GM21737 (cell line): ENCODE results near the gene CCDC126.
"Not testable (repeated sequence)": the region's sequence is repeated elsewhere in the genome, so short reads cannot be mapped to it uniquely, and the experiment has no call there.

Experiments
- ATAC-seq: cut with Tn5 transposase; IDR thresholded peaks from one replicate; pipeline ENCODE4 v1.9.1; 2021; ENCODE audit warnings: mild to moderate bottlenecking, moderate library complexity; ENCODE audit not compliant: unreplicated experiment

The CCDC126 gene

DNA sequence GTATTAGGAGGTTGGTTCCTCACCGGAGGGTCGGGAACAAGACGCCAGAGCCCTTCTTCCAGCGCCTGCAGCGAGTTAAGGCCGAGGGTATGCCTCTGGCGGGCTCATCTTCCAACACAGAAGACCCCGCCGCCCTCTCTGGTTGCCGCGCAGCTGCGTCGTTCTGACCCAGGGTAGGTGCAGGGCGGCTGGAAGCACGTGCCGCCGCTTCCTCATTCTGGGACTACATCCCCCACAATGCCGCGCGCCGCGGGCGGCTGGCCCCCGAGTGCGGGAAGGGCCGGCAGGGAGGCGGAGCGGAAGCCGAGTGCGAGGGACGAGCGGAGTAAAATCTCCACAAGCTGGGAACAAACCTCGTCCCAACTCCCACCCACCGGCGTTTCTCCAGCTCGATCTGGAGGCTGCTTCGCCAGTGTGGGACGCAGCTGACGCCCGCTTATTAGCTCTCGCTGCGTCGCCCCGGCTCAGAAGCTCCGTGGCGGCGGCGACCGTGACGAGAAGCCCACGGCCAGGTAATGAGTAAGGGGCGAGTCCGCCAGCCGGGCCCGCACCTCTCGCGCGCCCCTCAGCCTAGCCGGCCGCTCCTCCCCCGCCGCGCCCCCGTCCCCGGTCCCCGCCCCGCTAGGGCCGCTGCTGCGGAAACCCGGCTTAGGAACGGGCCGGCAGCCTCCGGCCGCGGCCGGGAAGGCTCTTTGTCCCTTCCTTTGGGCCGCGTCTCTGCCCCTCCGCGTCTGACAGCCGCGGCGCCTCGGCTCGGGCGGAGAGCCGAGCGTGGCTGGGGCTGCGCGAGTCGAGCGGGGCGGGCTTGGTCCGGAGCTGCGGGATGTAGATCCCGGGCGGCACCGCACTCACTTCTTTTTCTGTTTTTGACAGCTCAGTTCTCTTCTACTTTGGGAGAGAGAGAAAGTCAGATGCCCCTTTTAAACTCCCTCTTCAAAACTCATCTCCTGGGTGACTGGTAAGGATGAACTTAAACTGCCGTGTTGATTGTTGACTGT lies at the start of gene CCDC126:
Gene CCDC126 (plus strand): TSS at position 289 of the 998 bp plus-strand sequence. CDS start 13,934 bp downstream, outside the sequence.
- peak; percentile 64 for ATAC-seq

- no peak for ATAC-seq
These were observed 49.5 kb upstream of the CCDC126 start for GRCh38 chr7:23547662-23548061.

- no peak for ATAC-seq
These were observed 38.9 kb upstream of the CCDC126 start for GRCh38 chr7:23558303-23558702.

GRCh38 chr7:23570592-23571200 lies 26.5 kb upstream of the CCDC126 start:
- ATAC-seq, result peak; percentile 69

- not testable (repeated sequence) for ATAC-seq
These were observed 15.2 kb upstream of the CCDC126 start for GRCh38 chr7:23581975-23582374.

DNA sequence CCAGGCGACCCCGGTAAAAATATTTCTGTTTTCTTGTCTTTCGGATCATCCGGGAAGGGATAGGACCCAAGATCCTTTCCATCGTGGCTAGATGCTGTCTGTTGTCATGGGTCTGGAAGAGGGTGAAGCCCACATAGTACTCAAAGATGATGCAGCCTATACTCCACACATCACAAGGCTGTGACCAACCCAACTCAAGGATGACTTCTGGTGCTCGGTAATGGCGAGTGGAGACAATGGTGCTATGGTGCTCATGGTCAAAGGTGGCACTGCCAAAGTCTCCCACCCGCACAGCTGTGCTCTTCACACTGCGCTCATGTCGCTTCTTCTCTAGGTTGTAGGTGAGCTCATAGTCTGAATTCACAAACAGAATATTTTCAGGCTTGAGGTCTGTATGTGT lies 11.9 kb upstream of the CCDC126 start:
- ATAC-seq, result not testable (repeated sequence)

DNA sequence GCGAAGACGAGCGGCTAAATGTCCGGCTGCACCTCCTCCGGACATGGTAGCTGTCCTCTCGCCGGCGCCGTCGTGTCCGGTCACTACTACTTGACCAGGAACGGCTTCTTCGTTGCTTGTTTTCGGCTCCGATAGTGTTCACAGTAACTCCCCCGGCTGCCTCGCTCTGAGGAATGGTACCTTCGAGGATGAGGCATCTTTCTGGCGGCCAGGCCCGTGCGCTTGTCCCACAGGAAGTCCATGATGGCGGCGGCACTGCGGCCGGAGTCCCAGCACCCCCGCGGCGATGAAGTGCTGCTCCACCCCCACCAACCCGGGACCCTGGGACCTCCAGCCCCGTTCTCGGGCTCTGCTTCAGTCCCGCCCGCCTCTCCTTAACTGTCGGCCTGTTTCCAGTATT lies 11.0 kb upstream of the CCDC126 start:
- no peak for ATAC-seq

- ATAC-seq, result no peak
These were observed 6.7 kb upstream of the CCDC126 start for GRCh38 chr7:23590529-23590928.

- no peak for ATAC-seq
These were observed 3.5 kb upstream of the CCDC126 start for GRCh38 chr7:23593706-23594105.

GRCh38 chr7:23594879-23595604 lies 2.1 kb upstream of the CCDC126 start:
- ATAC-seq, result peak; percentile 61

- ATAC-seq, result no peak
These were observed 1.1 kb downstream of the CCDC126 start for GRCh38 chr7:23598296-23598695.

GRCh38 chr7:23600236-23600635 lies 3.1 kb downstream of the CCDC126 start:
- no peak for ATAC-seq

DNA sequence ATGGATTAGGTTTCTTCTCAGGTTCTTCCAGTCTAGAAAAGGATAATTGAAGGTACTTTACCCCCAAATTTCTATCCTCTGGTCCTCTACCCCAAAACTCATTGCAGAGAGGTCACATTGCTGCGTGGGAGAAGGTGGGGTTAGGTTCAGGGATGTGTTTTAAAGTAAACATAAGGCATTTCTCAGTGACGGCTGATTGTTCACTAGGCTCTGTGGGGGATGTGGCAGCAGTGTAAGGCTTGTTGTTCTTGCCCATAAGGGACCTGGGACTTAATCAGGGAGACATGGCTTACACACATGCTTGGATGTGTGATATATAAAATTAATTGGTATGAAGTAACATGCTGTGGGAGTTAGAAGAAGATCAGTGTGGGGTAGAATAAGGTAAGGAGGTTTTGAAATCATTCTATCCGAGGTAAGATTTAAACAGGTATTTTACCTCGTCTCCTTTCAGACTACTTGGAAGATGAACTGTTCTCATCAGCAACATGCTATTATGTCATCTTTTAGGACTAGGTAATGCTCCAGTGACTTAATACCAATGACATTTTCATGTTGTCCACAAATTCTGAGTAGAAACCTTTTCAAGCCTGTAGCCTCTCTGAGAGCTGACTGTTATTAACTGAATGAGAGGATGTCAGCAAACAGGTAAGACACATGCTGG lies 6.6 kb downstream of the CCDC126 start:
- no peak for ATAC-seq

DNA sequence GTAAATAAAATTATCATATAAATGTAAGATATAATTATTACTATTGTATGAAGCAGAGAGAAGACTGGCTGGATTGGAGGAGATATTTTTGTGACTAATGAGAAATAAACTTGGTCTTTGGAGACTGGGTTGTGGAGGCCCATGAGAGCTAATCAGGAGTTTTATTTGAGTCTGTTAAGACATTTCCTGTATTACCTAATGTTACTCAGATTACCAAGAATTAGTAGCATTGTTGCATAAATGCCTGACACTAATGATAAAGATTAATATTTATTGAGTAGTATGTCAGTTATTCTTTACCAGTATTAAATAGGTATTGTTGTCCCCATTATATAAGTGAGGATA lies 7.1 kb downstream of the CCDC126 start:
- no peak for ATAC-seq

GRCh38 chr7:23607130-23607529 lies 9.9 kb downstream of the CCDC126 start:
- ATAC-seq, result no peak

DNA sequence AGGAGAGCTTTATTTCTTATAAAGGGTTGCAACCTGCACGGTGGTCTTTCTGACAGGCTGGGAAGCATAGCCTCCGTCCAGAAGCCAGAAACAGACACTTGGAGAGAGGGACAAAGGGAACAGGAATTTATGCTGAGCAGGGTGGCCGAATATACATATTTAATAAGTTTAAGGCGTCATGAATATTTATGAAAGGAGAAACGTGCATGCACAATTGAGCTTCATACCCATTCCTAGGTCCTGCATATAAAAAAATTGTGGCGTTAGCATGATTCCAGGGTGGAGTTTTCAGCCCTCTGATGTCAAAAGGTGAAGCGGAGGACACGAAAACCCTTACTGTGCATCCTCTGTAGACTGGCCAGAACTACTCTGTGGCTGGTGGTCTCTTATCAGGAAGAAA lies 10.7 kb downstream of the CCDC126 start:
- ATAC-seq, result no peak

GRCh38 chr7:23615331-23615730 lies 18.1 kb downstream of the CCDC126 start:
- ATAC-seq, result no peak

DNA sequence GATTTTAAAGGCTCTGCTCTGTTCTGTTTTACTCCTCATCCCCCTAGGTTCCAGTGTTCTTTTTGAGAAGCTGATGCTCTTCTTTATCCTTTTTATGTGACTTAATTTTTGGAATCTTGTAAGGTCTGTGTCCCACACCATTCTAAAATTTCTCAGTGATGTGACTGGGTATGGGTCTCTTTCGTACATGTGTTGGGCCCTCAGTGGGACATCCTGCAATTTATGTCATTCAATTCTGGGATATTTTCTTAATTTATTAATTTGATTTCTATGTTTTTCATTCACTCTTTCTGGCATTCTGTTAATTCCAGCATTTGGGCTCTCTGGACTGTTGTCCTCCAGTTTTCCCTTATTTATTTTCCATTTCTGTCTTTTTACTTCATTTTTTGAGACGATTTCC lies 19.4 kb downstream of the CCDC126 start:
- ATAC-seq, result no peak

GRCh38 chr7:23617482-23617881 lies 20.3 kb downstream of the CCDC126 start:
- ATAC-seq, result no peak

- no peak for ATAC-seq
These were observed 21.1 kb downstream of the CCDC126 start for GRCh38 chr7:23618241-23618640.

DNA sequence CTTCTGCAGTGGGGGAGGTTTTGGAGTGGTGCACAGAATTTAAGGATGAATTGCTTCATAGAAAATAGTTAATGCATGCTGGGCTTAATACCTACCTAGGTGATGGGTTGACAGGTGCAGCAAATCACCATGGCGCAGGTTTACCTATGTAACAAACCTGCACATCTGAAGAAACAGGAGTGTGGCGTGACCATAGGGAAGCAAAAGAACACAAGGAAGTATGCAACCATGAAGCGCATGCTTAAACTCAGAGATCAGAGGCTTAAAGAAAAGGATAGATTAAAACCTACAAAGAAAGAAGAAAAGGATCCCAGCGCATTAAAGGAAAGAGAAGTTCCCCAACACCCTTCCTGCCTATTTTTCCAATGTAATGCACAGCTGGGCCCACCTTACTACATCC lies 22.0 kb downstream of the CCDC126 start:
- no peak for ATAC-seq
